Glutamatergic neuron (in vitro differentiated cells): Measurements from ENCODE around the gene ETV6. TPM values are rescaled to one million over a fixed set of nuclear protein-coding genes. Genes with fewer than 3 reads are reported as not detected.

Experiments
- DNase-seq: peaks from one replicate; pipeline ENCODE4 v3.0.0; 2022
- H3K27ac Mint-ChIP-seq: one replicate; pipeline ENCODE4 v1.8.0; 2020; ENCODE audit warnings: mild to moderate bottlenecking, mixed read lengths, inconsistent platforms; ENCODE audit not compliant: unreplicated experiment
- H3K27me3 Mint-ChIP-seq: one replicate; pipeline ENCODE4 v1.8.0; 2020; ENCODE audit warnings: mild to moderate bottlenecking, moderate library complexity, mixed read lengths, inconsistent platforms; ENCODE audit not compliant: unreplicated experiment
- H3K36me3 Mint-ChIP-seq: one replicate; pipeline ENCODE4 v1.8.0; 2020; ENCODE audit warnings: mild to moderate bottlenecking, mixed read lengths, inconsistent platforms; ENCODE audit not compliant: unreplicated experiment
- H3K4me1 Mint-ChIP-seq: one replicate; pipeline ENCODE4 v1.8.0; 2020; ENCODE audit warnings: mild to moderate bottlenecking, low read depth, mixed read lengths, inconsistent platforms; ENCODE audit not compliant: unreplicated experiment
- H3K4me3 Mint-ChIP-seq: one replicate; pipeline ENCODE4 v1.8.0; 2020; ENCODE audit warnings: mild to moderate bottlenecking, mixed read lengths, inconsistent platforms; ENCODE audit not compliant: unreplicated experiment
- H3K9me3 Mint-ChIP-seq: one replicate; pipeline ENCODE4 v1.8.0; 2020; ENCODE audit warnings: mild to moderate bottlenecking, moderate library complexity, mixed read lengths, inconsistent platforms; ENCODE audit not compliant: unreplicated experiment
- CTCF ChIP-seq: fragments of 200-600 bp; sonication (generic); IDR thresholded peaks from one replicate; pipeline ENCODE4 v1.5.0; 2021; ENCODE audit not compliant: partially characterized antibody, unreplicated experiment
- total RNA-seq: library from RNA; stranded (reverse); fragmentation: NEBNext Ultra II Directional; extraction: Animal tissue kit (Norgen Biotek cat#: 25700); gene quantifications from one replicate; pipeline ENCODE4 v1.2.1, GENCODE V29; 2021; ENCODE audit not compliant: unreplicated experiment

Gene ETV6
- total RNA-seq, 1 donor from 2014 or later = 10.1 TPM

- Mint-ChIP-seq H3K4me3 (no peak overlapping the region), H3K36me3 (no peaks in the 10 kb centered on the region), H3K27ac (no peak overlapping the region), H3K4me1 (peaks cover 4% of the 10 kb centered on the region), H3K9me3 (no peaks in the 10 kb centered on the region), H3K27me3 (no peaks in the 10 kb centered on the region)
- no peak for DNase-seq
- no peak for TF ChIP-seq CTCF
Measured at GRCh38 chr12:11769723-11770514, 120.4 kb downstream of the ETV6 start.

- Mint-ChIP-seq H3K27me3 (no peaks in the 10 kb centered on the region), H3K27ac (no peak overlapping the region), H3K4me1 (peaks cover 17% of the 10 kb centered on the region), H3K9me3 (no peaks in the 10 kb centered on the region), H3K36me3 (no peaks in the 10 kb centered on the region), H3K4me3 (no peak overlapping the region)
- DNase-seq = no peak
- TF ChIP-seq CTCF = no peak
Measured at GRCh38 chr12:11771356-11771755, 121.9 kb downstream of the ETV6 start.

GRCh38 chr12:11771895-11772502 lies 122.5 kb downstream of the ETV6 start:
- H3K27me3 Mint-ChIP-seq = no peaks in the 10 kb centered on the region
- no peak overlapping the region for H3K27ac Mint-ChIP-seq
- no peak for DNase-seq
- H3K36me3 Mint-ChIP-seq = no peaks in the 10 kb centered on the region
- H3K9me3 Mint-ChIP-seq = no peaks in the 10 kb centered on the region
- no peak overlapping the region for H3K4me3 Mint-ChIP-seq
- peaks cover 22% of the 10 kb centered on the region for H3K4me1 Mint-ChIP-seq
- no peak for TF ChIP-seq CTCF

GRCh38 chr12:11773889-11774677 lies 124.6 kb downstream of the ETV6 start:
- H3K27me3 Mint-ChIP-seq = no peaks in the 10 kb centered on the region
- no peaks in the 10 kb centered on the region for H3K9me3 Mint-ChIP-seq
- H3K27ac Mint-ChIP-seq = no peak overlapping the region
- H3K36me3 Mint-ChIP-seq = no peaks in the 10 kb centered on the region
- no peak overlapping the region for H3K4me3 Mint-ChIP-seq
- DNase-seq = no peak
- H3K4me1 Mint-ChIP-seq = peaks cover 26% of the 10 kb centered on the region
- TF ChIP-seq CTCF = no peak
